ENCODE measurements around the gene RUVBL2.
"Not testable (repeated sequence)": the region's sequence is repeated elsewhere in the genome, so short reads cannot be mapped to it uniquely, and the experiment has no call there.

RUVBL2 gene

DNA sequence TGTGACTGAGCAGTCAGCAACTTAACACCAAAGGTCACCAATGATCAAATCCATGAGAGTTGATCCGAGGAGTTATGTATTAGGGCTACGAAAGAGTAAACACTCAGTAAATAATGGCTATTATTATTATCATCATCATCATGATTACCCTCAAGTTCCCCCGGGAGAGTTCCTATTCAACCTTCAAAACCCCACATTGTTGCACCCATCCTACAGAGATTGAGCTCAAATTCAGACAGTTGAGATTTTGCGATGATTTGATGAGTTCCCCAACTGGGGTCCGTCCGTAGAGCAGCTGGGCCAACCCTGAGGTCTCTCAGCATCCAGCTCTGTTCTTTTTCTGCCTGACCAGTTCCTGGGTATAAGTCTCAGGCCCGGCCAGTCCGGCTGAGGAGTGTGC is 44.4 kb downstream of the RUVBL2 start:
- no CpG with 5 or more reads among the region's 8 CpGs for WGBS (ENCODE audit: extremely low coverage, insufficient coverage, low lambda C conversion rate)
- H2BK15ac ChIP-seq (replicated peaks; ENCODE audit: low read depth); H3K4me1 ChIP-seq (ENCODE audit: control insufficient read depth, low read depth, low read length); DNase-seq; H3K56ac ChIP-seq (ENCODE audit: low read length); H3K79me1 ChIP-seq (ENCODE audit: low read length); H3K36me3 ChIP-seq (ENCODE audit: control insufficient read depth, insufficient read depth, low read length); H3K4me3 ChIP-seq (ENCODE audit: low read length); H3K27me3 ChIP-seq (ENCODE audit: insufficient read depth, low read length, poor library complexity); H4K8ac ChIP-seq (ENCODE audit: low read depth, low read length); H3K79me2 ChIP-seq (ENCODE audit: control insufficient read depth, insufficient read depth, low read length); H2AK5ac ChIP-seq (ENCODE audit: low read length); H2BK120ac ChIP-seq (ENCODE audit: low read depth, low read length); H3K9ac ChIP-seq (ENCODE audit: low read length); H2BK5ac ChIP-seq (ENCODE audit: low read length); H4K5ac ChIP-seq (ENCODE audit: low read length); H3K23ac ChIP-seq (ENCODE audit: low read length); H3K18ac ChIP-seq (ENCODE audit: low read length); H3K27ac ChIP-seq (ENCODE audit: low read depth, low read length); H3K4ac ChIP-seq (ENCODE audit: low read depth, low read length); H3K4me2 ChIP-seq (ENCODE audit: low read length): not testable (repeated sequence)

GRCh38 chr19:49038557-49039276 is 45.0 kb downstream of the RUVBL2 start:
- H3K23ac ChIP-seq (ENCODE audit: low read length); H2AK5ac ChIP-seq (ENCODE audit: low read length); H3K4me3 ChIP-seq (ENCODE audit: low read length); H3K27ac ChIP-seq (ENCODE audit: low read depth, low read length); H3K4ac ChIP-seq (ENCODE audit: low read depth, low read length); H3K36me3 ChIP-seq (ENCODE audit: control insufficient read depth, insufficient read depth, low read length); H3K18ac ChIP-seq (ENCODE audit: low read length); H3K79me1 ChIP-seq (ENCODE audit: low read length); H2BK5ac ChIP-seq (ENCODE audit: low read length); H4K8ac ChIP-seq (ENCODE audit: low read depth, low read length); H3K56ac ChIP-seq (ENCODE audit: low read length); H3K27me3 ChIP-seq (ENCODE audit: insufficient read depth, low read length, poor library complexity); H3K9ac ChIP-seq (ENCODE audit: low read length); H2BK15ac ChIP-seq (replicated peaks; ENCODE audit: low read depth); H3K79me2 ChIP-seq (ENCODE audit: control insufficient read depth, insufficient read depth, low read length); H2BK120ac ChIP-seq (ENCODE audit: low read depth, low read length); DNase-seq; H4K5ac ChIP-seq (ENCODE audit: low read length); H3K4me1 ChIP-seq (ENCODE audit: control insufficient read depth, low read depth, low read length); H3K4me2 ChIP-seq (ENCODE audit: low read length): not testable (repeated sequence)
- WGBS (ENCODE audit: extremely low coverage, insufficient coverage, low lambda C conversion rate): no CpG with 5 or more reads among the region's 26 CpGs

GRCh38 chr19:49039736-49040135 is 46.0 kb downstream of the RUVBL2 start:
- not testable (repeated sequence) for H3K79me2 ChIP-seq (ENCODE audit: control insufficient read depth, insufficient read depth, low read length); H2BK120ac ChIP-seq (ENCODE audit: low read depth, low read length); H3K4me2 ChIP-seq (ENCODE audit: low read length); H3K18ac ChIP-seq (ENCODE audit: low read length); H3K27ac ChIP-seq (ENCODE audit: low read depth, low read length); H2AK5ac ChIP-seq (ENCODE audit: low read length); H3K9ac ChIP-seq (ENCODE audit: low read length); H4K8ac ChIP-seq (ENCODE audit: low read depth, low read length); H3K23ac ChIP-seq (ENCODE audit: low read length); H3K4ac ChIP-seq (ENCODE audit: low read depth, low read length); H4K5ac ChIP-seq (ENCODE audit: low read length); H3K56ac ChIP-seq (ENCODE audit: low read length); H3K4me1 ChIP-seq (ENCODE audit: control insufficient read depth, low read depth, low read length); H3K36me3 ChIP-seq (ENCODE audit: control insufficient read depth, insufficient read depth, low read length); H2BK5ac ChIP-seq (ENCODE audit: low read length); H2BK15ac ChIP-seq (replicated peaks; ENCODE audit: low read depth); DNase-seq; H3K79me1 ChIP-seq (ENCODE audit: low read length); H3K27me3 ChIP-seq (ENCODE audit: insufficient read depth, low read length, poor library complexity); H3K4me3 ChIP-seq (ENCODE audit: low read length)
- WGBS (ENCODE audit: extremely low coverage, insufficient coverage, low lambda C conversion rate): no CpG with 5 or more reads among the region's 9 CpGs

DNA sequence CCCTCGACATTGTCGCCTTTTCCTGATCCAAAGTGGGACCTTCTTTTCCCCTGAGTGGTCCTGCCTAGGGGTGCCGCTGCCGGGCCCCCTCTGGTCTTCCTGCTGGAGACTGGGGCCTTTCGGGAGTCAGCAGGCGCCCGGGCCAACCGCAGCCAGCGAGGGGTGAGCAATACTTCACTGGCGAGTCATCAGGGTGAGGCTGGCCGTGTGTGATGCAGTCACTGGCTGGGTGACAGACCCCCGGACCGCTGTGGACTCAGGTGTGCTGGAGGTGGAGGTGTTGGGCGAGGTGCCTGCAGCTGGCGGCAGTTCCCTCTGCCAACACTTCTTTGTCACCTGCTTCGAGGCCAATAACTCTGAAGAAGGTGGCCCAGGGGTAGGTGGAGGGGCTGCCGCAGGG is 48.5 kb downstream of the RUVBL2 start:
- no peak overlapping the region for H3K27ac ChIP-seq (ENCODE audit: low read depth, low read length)
- no peak overlapping the region for H4K8ac ChIP-seq (ENCODE audit: low read depth, low read length)
- no peaks in the 10 kb centered on the region for H3K36me3 ChIP-seq (ENCODE audit: control insufficient read depth, insufficient read depth, low read length)
- no peaks in the 10 kb centered on the region for H3K27me3 ChIP-seq (ENCODE audit: insufficient read depth, low read length, poor library complexity)
- H3K9ac ChIP-seq (ENCODE audit: low read length): no peak overlapping the region
- H3K4me2 ChIP-seq (ENCODE audit: low read length): no peak overlapping the region
- H2BK15ac ChIP-seq (replicated peaks; ENCODE audit: low read depth): no peak overlapping the region
- WGBS (ENCODE audit: extremely low coverage, insufficient coverage, low lambda C conversion rate): no CpG with 5 or more reads among the region's 17 CpGs
- H3K4ac ChIP-seq (ENCODE audit: low read depth, low read length): no peak overlapping the region
- H2AK5ac ChIP-seq (ENCODE audit: low read length): no peak overlapping the region
- H3K4me3 ChIP-seq (ENCODE audit: low read length): no peak overlapping the region
- no peak overlapping the region for H2BK120ac ChIP-seq (ENCODE audit: low read depth, low read length)
- H3K79me2 ChIP-seq (ENCODE audit: control insufficient read depth, insufficient read depth, low read length): no peaks in the 10 kb centered on the region
- H3K23ac ChIP-seq (ENCODE audit: low read length): no peak overlapping the region
- DNase-seq: peak; percentile 23
- no peak overlapping the region for H2BK5ac ChIP-seq (ENCODE audit: low read length)
- no peak overlapping the region for H3K56ac ChIP-seq (ENCODE audit: low read length)
- no peaks in the 10 kb centered on the region for H3K4me1 ChIP-seq (ENCODE audit: control insufficient read depth, low read depth, low read length)
- H3K79me1 ChIP-seq (ENCODE audit: low read length): no peaks in the 10 kb centered on the region
- H4K5ac ChIP-seq (ENCODE audit: low read length): no peak overlapping the region
- H3K18ac ChIP-seq (ENCODE audit: low read length): no peak overlapping the region

DNA sequence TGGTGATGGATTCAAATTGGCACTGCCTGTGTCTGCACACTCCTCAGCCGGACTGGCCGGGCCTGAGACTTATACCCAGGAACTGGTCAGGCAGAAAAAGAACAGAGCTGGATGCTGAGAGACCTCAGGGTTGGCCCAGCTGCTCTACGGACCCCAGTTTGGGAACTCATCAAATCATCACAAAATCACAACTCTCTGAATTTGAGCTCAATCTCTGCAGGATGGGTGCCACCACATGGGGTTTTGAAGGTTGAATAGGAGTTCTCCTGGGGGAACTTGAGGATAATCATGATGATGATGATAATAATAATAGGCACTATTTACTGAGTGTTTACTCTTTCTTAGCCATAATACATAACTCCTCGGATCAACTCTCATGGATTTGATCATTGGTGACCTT is 49.0 kb downstream of the RUVBL2 start:
- not testable (repeated sequence) for H2AK5ac ChIP-seq (ENCODE audit: low read length); H3K27ac ChIP-seq (ENCODE audit: low read depth, low read length); H3K9ac ChIP-seq (ENCODE audit: low read length); H3K27me3 ChIP-seq (ENCODE audit: insufficient read depth, low read length, poor library complexity); H3K4me3 ChIP-seq (ENCODE audit: low read length); H3K4me2 ChIP-seq (ENCODE audit: low read length); H3K18ac ChIP-seq (ENCODE audit: low read length); DNase-seq; H3K4me1 ChIP-seq (ENCODE audit: control insufficient read depth, low read depth, low read length); H2BK120ac ChIP-seq (ENCODE audit: low read depth, low read length); H3K79me2 ChIP-seq (ENCODE audit: control insufficient read depth, insufficient read depth, low read length); H3K23ac ChIP-seq (ENCODE audit: low read length); H4K5ac ChIP-seq (ENCODE audit: low read length); H2BK5ac ChIP-seq (ENCODE audit: low read length); H4K8ac ChIP-seq (ENCODE audit: low read depth, low read length); H3K56ac ChIP-seq (ENCODE audit: low read length); H2BK15ac ChIP-seq (replicated peaks; ENCODE audit: low read depth); H3K36me3 ChIP-seq (ENCODE audit: control insufficient read depth, insufficient read depth, low read length); H3K79me1 ChIP-seq (ENCODE audit: low read length); H3K4ac ChIP-seq (ENCODE audit: low read depth, low read length)
- WGBS (ENCODE audit: extremely low coverage, insufficient coverage, low lambda C conversion rate): no CpG with 5 or more reads among the region's 4 CpGs

DNA sequence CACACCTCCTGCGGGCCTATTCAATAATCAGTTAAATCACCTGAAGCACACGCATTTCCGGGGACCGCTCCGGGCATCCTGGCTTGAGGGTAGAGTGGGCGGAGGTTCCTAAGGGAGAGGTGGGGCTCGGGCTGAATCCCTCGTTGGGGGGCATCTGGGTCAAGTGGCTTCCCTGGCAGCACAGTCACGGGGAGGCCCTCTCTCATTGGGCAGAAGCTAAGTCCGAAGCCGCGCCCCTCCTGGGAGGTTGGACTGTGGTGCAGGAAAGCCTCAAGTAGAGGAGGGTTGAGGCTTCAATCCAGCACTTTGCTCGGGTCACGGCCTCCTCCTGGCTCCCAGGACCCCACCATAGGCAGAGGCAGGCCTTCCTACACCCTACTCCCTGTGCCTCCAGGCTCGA is 49.9 kb downstream of the RUVBL2 start, which contains the start of gene CGB5:
TSS of gene CGB5 (plus strand) at position 301 of the 400 bp plus-strand sequence. CDS start 362 bp downstream, outside the sequence.
- H3K4me1 ChIP-seq (ENCODE audit: control insufficient read depth, low read depth, low read length); H3K36me3 ChIP-seq (ENCODE audit: control insufficient read depth, insufficient read depth, low read length); H3K4me2 ChIP-seq (ENCODE audit: low read length); H3K79me1 ChIP-seq (ENCODE audit: low read length); H2BK5ac ChIP-seq (ENCODE audit: low read length); H4K8ac ChIP-seq (ENCODE audit: low read depth, low read length); H2BK120ac ChIP-seq (ENCODE audit: low read depth, low read length); H2BK15ac ChIP-seq (replicated peaks; ENCODE audit: low read depth); H3K18ac ChIP-seq (ENCODE audit: low read length); H2AK5ac ChIP-seq (ENCODE audit: low read length); H3K4me3 ChIP-seq (ENCODE audit: low read length); H3K23ac ChIP-seq (ENCODE audit: low read length); H4K5ac ChIP-seq (ENCODE audit: low read length); H3K56ac ChIP-seq (ENCODE audit: low read length); H3K4ac ChIP-seq (ENCODE audit: low read depth, low read length); H3K79me2 ChIP-seq (ENCODE audit: control insufficient read depth, insufficient read depth, low read length); H3K27ac ChIP-seq (ENCODE audit: low read depth, low read length); DNase-seq; H3K27me3 ChIP-seq (ENCODE audit: insufficient read depth, low read length, poor library complexity); H3K9ac ChIP-seq (ENCODE audit: low read length): not testable (repeated sequence)
- WGBS (ENCODE audit: extremely low coverage, insufficient coverage, low lambda C conversion rate): no CpG with 5 or more reads among the region's 15 CpGs

Data from mesendoderm (in vitro differentiated cells).